Fibroblast of mammary gland (primary cell): Measurements from ENCODE around the gene KLK13.

ENCODE experiments used
- DNase-seq: peaks from one replicate; pipeline ENCODE4 v3.0.0-alpha.2; 2010; ENCODE audit warnings: low read depth
- H3K4me3 ChIP-seq: 2 replicates; pipeline ENCODE4 v1.5.1; 2011; ENCODE audit warnings: low read depth, mild to moderate bottlenecking, low read length, moderate library complexity; ENCODE audit not compliant: control insufficient read depth
- TF ChIP-seq, protein P1 (sequence below): conservative IDR thresholded peaks from 2 replicates; pipeline ENCODE4 v1.5.1; 2011; ENCODE audit warnings: low read depth, low read length, inconsistent platforms; ENCODE audit not compliant: control insufficient read depth, insufficient read depth

The KLK13 gene

DNA sequence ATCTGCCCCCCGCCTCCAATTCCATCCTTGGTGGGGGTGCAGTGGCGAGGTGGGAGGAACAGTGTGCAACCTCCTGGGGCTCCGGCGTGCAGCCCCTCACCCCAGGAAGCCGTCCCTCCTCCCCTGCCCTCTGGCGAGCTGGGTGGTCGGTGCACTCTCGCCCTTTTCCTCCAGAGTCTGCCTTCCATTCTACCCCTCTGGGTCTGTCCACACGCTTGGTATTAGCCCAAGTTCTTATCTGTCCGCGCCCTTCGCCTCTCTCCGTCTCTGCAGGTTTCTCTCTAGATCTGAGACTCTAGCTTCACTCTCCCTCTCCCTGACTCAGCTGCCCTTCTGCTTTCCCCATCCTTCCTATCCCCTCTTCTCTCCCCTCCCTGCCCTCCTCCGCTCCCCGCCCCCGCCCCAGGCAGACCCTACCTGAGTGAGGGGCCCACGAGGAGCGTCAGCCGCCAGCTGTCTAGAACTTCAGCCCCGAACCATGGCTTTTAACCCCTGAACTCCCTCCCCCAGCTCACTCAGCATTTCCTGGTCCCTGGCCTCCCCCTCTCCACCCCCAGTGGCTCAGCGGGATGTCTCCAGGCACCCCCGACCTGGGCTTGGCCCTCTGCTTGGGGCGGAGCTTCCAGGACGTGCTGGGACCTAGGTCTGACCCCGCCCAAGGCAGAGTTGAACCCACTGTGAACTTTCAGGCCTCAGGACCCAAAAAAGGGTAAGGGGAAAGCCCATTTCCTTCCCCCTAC, 499 bp upstream of the KLK13 start:
- DNase-seq: no peak
- TF ChIP-seq, protein P1, sequence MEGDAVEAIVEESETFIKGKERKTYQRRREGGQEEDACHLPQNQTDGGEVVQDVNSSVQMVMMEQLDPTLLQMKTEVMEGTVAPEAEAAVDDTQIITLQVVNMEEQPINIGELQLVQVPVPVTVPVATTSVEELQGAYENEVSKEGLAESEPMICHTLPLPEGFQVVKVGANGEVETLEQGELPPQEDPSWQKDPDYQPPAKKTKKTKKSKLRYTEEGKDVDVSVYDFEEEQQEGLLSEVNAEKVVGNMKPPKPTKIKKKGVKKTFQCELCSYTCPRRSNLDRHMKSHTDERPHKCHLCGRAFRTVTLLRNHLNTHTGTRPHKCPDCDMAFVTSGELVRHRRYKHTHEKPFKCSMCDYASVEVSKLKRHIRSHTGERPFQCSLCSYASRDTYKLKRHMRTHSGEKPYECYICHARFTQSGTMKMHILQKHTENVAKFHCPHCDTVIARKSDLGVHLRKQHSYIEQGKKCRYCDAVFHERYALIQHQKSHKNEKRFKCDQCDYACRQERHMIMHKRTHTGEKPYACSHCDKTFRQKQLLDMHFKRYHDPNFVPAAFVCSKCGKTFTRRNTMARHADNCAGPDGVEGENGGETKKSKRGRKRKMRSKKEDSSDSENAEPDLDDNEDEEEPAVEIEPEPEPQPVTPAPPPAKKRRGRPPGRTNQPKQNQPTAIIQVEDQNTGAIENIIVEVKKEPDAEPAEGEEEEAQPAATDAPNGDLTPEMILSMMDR: no peak
- no peak overlapping the region for H3K4me3 ChIP-seq

DNA sequence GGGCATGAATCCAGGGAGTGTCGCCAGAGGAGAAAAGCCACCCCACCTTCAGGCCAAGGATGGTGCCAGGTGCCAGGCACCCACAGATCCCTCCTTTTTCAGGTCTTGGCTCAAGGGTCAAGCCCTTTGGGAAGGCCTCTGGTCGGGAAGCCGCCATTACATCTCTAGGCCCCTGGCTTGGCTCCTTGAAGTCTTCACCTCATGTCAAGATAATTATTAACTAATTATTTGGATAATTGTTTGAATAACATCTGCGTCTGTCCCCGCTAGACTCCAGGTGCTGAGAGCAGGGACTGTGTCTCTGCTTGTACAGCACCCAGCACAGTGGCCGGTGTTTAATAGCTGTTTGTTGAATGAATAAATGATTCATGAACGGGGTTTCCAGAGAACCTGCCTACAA, 1.2 kb downstream of the KLK13 start:
- TF ChIP-seq, protein P1: no peak

DNA sequence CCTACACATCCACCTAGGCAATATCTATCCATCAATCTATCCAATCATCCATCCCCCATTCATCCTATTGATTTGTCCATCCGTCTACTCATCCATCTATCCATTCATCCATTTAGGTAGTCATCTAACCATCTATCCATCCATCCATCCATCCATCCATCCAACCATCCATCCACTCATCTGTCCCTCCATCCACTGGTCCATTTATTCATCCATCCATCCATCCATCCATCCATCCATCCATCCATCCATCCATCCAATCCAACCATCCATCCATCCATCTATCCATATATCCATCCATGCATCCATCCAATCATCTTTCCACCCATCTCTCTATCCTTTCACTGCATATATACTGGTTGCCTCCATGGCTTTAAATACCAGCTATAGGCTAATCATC, 3.9 kb downstream of the KLK13 start:
- H3K4me3 ChIP-seq: no peak overlapping the region
- TF ChIP-seq, protein P1: no peak
- DNase-seq: no peak

More for the DNA sequence above, 1.2 kb downstream of the KLK13 start:
- H3K4me3 ChIP-seq: no peak overlapping the region
- no peak for DNase-seq

DNA sequence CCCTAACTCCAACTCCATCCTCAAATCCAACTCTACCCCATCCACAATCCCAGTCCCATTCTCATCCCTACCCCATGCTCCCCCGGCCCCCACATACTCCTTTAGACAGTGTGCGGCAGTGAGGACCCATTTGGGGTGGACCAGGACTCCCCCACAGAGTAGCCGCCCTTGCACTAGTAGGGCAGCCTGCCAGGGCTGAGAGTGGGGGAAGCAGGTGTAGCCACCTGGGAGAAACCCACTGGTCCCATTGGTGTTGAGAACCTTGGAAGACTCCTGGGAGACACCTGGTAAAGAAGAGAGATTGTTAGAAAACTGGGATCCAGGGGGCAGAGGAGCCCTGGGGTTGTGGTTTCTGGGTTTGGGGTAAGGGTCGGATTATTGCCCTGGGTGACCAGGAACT, 4.6 kb downstream of the KLK13 start:
- TF ChIP-seq, protein P1: no peak
- H3K4me3 ChIP-seq: no peak overlapping the region
- DNase-seq: no peak

DNA sequence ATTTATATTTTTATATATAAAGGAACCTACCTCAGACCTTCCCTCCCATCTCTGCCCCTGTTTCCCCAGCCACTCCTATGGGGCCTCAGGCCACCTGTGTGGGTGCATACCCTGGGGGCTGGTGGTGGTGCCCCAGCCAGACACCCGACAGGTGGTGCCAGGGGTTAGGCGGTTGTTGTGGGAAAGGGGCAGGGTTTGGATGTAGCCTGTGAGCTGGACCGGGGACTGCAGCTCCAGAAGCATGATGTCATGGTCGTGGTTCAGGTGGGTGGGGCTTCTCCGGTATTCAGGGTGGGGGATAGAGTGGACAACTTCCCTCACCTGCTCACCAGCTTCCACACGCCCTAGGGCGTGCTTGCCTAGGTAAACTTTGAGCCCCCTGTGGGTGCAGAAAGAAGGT, 5.2 kb downstream of the KLK13 start:
- TF ChIP-seq, protein P1: no peak
- no peak for DNase-seq
- H3K4me3 ChIP-seq: no peak overlapping the region

DNA sequence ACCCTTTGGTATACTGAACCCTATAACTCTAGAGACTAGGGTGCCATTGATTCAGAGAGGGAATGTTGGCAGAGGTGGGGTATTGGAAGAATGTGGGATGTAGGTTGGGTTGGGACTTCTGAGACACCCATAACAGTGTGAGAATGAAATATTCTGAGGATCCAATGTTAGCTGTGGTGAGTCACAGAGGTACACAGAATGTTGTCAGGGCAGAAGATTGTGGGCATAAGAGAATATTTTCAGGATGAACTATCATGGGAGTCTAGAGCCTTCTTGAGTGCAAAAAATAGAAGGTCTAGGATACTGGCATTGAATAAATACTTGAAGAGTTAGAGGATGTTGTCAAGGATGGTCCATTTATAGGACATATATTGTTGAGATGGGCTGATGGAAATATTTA, 9.0 kb downstream of the KLK13 start:
- no peak for DNase-seq
- no peak overlapping the region for H3K4me3 ChIP-seq
- TF ChIP-seq, protein P1: no peak

DNA sequence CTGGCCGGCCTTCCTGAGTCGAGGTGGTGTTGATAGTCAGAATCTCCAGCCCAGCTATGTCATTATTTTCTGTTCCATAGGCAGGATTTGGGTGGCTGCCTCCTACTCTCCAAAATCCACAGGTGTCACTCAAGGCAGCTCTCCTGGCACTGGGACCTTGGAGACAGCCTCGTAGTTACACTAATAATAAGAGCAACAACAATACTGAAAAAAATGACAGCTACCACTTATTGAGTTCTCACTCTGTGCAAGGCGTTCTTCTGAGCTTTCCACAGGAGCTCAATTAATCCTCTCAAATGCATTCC, 17.9 kb downstream of the KLK13 start:
- H3K4me3 ChIP-seq: no peak overlapping the region
- DNase-seq: no peak

More for the DNA sequence above, 17.9 kb downstream of the KLK13 start:
- TF ChIP-seq, protein P1: no peak
